ENCODE measurements around the gene SSMEM1. TPM values are rescaled to one million over a fixed set of nuclear protein-coding genes. Genes with fewer than 3 reads are reported as not detected.
A peak's percentile ranks its signal among the peaks of the same experiment; 100 is the strongest.

Gene SSMEM1
- total RNA-seq, 1 experiment from 2014 or later, result not detected

- H2BK20ac ChIP-seq (ENCODE audit: low read depth, low read length, poor library complexity, severe bottlenecking), result no peak overlapping the region
- H3K4me1 ChIP-seq (ENCODE audit: insufficient read depth, low read length), result no peaks in the 10 kb centered on the region; the same call in 1 of the 2 replicates
- no peaks in the 10 kb centered on the region for H4K20me1 ChIP-seq (ENCODE audit: control insufficient read depth, insufficient read depth, insufficient read length)
- no peak overlapping the region for H3K4ac ChIP-seq (ENCODE audit: low read depth, low read length)
- peak overlapping the region; percentile 67 for H2AFZ ChIP-seq (ENCODE audit: low read length)
- no peaks in the 10 kb centered on the region for H3K79me2 ChIP-seq (ENCODE audit: insufficient read depth, low read length)
- H3K56ac ChIP-seq (ENCODE audit: insufficient read length, low read depth, low read length), result no peak overlapping the region
- H3K9me3 Mint-ChIP-seq, result peaks cover 10 to 27% of the 10 kb centered on the region in 2 experiments; a peak in 4 of 5 replicates
- no CpG with 5 or more reads among the region's 6 CpGs for WGBS (ENCODE audit: extremely low coverage, insufficient read length, low lambda C conversion rate)
- H4K5ac ChIP-seq (ENCODE audit: insufficient read length, low read depth, low read length), result no peak overlapping the region
- no peak overlapping the region for H3K23ac ChIP-seq (ENCODE audit: insufficient read length, low read depth, low read length)
- H3K36me3 Mint-ChIP-seq (ENCODE audit: insufficient read depth in 1 of 3, low read depth in 3 of 3), result peaks cover 9 to 34% (median 23%) of the 10 kb centered on the region in 3 experiments
- H3K4me3 Mint-ChIP-seq, result no peak overlapping the region
- H3K9me3 ChIP-seq (ENCODE audit: control insufficient read depth, low read depth, low read length), result no peaks in the 10 kb centered on the region
- peak overlapping the region in 1 of 3 experiments; percentile 57; a peak in 1 of 7 replicates for H3K27ac Mint-ChIP-seq
- H3K18ac ChIP-seq (ENCODE audit: insufficient read length, low read depth, low read length), result no peak overlapping the region
- no peaks in the 10 kb centered on the region for H3K79me1 ChIP-seq (ENCODE audit: insufficient read depth, low read depth, low read length, poor library complexity, severe bottlenecking)
- DNase-seq, result no peak
- no peak overlapping the region for H2BK5ac ChIP-seq (ENCODE audit: insufficient read length, low read length)
- H3K27me3 Mint-ChIP-seq (ENCODE audit: low read depth), result peaks cover 5% of the 10 kb centered on the region
- H2AK5ac ChIP-seq (ENCODE audit: insufficient read length, low read length), result no peak overlapping the region
- no peak overlapping the region for H2BK15ac ChIP-seq (ENCODE audit: low read depth, low read length)
- H3K9ac ChIP-seq (ENCODE audit: extremely low read depth, insufficient read length, low read length), result no peak overlapping the region
- TF ChIP-seq, protein P1, sequence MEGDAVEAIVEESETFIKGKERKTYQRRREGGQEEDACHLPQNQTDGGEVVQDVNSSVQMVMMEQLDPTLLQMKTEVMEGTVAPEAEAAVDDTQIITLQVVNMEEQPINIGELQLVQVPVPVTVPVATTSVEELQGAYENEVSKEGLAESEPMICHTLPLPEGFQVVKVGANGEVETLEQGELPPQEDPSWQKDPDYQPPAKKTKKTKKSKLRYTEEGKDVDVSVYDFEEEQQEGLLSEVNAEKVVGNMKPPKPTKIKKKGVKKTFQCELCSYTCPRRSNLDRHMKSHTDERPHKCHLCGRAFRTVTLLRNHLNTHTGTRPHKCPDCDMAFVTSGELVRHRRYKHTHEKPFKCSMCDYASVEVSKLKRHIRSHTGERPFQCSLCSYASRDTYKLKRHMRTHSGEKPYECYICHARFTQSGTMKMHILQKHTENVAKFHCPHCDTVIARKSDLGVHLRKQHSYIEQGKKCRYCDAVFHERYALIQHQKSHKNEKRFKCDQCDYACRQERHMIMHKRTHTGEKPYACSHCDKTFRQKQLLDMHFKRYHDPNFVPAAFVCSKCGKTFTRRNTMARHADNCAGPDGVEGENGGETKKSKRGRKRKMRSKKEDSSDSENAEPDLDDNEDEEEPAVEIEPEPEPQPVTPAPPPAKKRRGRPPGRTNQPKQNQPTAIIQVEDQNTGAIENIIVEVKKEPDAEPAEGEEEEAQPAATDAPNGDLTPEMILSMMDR (conservative IDR thresholded peaks at IDR 0.05), result no peak
- H3K27me3 ChIP-seq (ENCODE audit: insufficient read depth, low read length), result no peaks in the 10 kb centered on the region
- H3K27ac ChIP-seq (ENCODE audit: insufficient read length, low read depth, low read length), result no peak overlapping the region
- no peak overlapping the region for H4K8ac ChIP-seq (replicated peaks; ENCODE audit: insufficient read length, low read depth, low read length)
- no peaks in the 10 kb centered on the region for H3K23me2 ChIP-seq (ENCODE audit: insufficient read length, low read depth, low read length, poor library complexity, severe bottlenecking)
- H2BK120ac ChIP-seq (ENCODE audit: low read depth, low read length, poor library complexity, severe bottlenecking), result no peak overlapping the region
- H3K4me2 ChIP-seq (ENCODE audit: insufficient read depth, insufficient read length, low read length), result no peak overlapping the region
- no peak overlapping the region for H3T11ph ChIP-seq (ENCODE audit: low read length)
- H3K14ac ChIP-seq (ENCODE audit: insufficient read depth, low read length), result no peak overlapping the region
- peaks cover 13 to 23% of the 10 kb centered on the region in 2 experiments for H3K4me1 Mint-ChIP-seq
- H2BK12ac ChIP-seq (ENCODE audit: insufficient read length, low read depth, low read length), result no peak overlapping the region
- no peak overlapping the region for H4K91ac ChIP-seq (ENCODE audit: insufficient read length, low read depth, low read length)
Measured at GRCh38 chr7:130254555-130254954, 46.9 kb downstream of the SSMEM1 start.
